ENCODE data around the gene HSD17B14.
"Not testable (repeated sequence)": the region's sequence is repeated elsewhere in the genome, so short reads cannot be mapped to it uniquely, and the experiment has no call there.

The HSD17B14 gene

DNA sequence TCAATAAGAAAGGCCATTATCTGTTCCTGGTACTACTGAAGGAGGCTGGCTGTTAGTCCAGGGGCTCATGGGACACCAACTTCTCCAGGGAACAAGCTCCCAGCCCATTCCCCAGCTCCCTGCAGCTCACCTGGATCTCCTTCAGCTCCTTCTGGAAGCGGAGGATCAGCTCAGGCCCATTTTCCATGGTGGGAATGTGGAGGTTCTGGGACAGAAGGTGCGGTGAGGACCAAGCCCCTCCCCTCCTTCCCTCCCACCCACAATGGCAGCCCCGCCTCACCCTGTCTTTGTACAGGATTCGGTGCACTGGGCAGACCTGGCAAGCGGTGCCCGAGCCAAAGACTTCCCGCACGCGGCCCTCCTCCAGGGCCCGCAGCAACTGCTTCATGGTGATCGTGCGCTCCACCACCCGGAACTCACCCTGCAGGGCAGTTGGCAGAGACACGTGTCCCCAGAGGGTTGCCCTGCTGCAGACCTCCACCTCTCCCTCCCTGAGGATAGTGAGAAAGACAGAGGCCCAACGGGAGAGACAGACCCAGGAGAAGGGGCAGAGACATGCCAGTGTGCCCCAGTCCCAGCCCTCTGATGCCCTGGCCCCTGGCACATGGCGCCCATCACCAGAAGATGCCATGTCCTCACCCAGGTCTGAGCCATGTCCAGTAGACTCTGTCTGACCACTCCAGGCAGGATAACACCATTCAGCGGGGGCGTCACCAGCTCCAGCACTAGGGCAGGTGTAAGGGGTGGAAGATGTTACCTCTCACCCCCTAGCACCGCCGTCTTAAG is 39.8 kb downstream of the HSD17B14 start:
- DNase-seq = no peak

DNA sequence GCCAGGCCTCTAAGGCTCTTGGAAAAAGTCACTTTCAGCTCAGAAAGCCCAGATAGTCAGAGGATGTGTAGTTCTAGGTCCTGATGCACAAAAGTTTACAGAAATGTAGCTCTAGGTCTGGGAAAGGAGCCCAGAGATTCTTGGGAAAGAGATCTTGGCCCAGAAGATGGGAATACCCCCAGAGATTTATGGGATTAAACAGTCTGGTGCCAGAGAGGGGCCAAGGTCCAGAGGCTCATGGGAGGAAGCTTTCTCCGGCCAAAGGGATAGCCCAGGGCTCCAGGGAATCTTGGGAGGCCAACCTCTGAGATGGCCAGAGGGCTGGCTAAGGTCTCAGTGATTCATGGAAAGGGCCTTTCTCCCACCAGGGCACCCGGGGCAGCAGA is 40.6 kb downstream of the HSD17B14 start:
- DNase-seq = no peak

- DNase-seq = peak; percentile 87 to 97 (median 95)
Observed at GRCh38 chr19:48795055-48795684, 41.1 kb downstream of the HSD17B14 start.

DNA sequence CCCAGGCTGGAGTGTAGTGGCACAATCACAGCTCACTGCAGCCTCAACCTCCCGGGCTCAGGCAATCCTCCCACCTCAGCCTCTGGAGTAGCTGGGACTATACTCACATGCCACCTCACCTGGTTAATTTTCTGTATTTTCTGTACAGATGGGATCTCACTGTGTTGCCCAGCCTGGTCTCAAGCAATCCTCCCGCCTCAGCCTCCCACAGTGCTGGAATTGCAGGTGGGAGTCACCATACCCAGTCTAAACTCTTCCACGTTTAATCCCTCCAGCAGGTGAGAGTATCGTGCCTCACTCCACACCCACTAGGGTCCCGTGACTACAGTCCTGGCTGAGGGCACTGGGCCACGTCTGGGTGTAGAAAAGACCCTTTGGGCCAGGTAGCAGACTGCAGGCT is 42.0 kb downstream of the HSD17B14 start:
- DNase-seq = no peak

- no peak for DNase-seq
Observed at GRCh38 chr19:48793271-48793670, 43.0 kb downstream of the HSD17B14 start.

DNA sequence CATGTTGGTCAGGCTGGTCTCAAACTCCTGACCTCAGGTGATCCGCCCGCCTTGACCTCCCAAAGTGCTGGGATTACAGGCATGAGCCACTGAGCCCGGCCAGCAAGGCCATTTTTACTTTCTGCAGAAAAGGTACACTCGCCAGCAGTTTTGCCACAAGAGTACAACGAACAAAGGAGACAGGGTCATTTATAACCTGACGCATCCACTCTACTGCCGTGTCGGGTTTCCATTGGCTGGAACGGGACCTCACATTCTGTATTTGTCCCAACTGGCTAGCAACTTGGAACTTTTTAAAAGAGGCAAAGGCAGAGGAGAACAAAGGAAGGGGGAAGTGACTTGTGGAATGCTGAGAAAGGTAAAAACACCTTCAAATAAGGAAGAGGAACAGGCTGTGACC is 49.0 kb downstream of the HSD17B14 start:
- DNase-seq = not testable (repeated sequence)

- DNase-seq = not testable (repeated sequence)
Observed at GRCh38 chr19:48786422-48786821, 49.9 kb downstream of the HSD17B14 start.

DNA sequence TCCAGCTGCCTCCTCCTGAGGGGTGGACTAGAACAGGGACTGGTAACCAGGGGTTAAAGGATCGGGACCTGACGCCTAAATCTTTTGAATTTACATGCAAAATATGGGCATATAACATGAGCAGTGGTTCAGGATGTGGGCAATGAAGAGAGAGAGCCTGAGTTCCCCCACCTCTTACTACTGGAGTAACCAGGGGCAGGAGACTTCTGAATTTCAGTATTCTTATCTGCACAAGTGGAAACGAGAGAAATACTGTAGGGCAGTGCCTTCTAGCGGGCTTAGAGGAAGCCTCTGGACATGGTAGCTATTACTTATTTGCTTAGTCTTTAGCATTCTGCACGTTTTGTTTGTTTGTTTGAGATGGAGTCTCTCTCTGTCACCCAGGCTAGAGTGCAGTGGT is 51.8 kb downstream of the HSD17B14 start:
- DNase-seq = no peak

DNA sequence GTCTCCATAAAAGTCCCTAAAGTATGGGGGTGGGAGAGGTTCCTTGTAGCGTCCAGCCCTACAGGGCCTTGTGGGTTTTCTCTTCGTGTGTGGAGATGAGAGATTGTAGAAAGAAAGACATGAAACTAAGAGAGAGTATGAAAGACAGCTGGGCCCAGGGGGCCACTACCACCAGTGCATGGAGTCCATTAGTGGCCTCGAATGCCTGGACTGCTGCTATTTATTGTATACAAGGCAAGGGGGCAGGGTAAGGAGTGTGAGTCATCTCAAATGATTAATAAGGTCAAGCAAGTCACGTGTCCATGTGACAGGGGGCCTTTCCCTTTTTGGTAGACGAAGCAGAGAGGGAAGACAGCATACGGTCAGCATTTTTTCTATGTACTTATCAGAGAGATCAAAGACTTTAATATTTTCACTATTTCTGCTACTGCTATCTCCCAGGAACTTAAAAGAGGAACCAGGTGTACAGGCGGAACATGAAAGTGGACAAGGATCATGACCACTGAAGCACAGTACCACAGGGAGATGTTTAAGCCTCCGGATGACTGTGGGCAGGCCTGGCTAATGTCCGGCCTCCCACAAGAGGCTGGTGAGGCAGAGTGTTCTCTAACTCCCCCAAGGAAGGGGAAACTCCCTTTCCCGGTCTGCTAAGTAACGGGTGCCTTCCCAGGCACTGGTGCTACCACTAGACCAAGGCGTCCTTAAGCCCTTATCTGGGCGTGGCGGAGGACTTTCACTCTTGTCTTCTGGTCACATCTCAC is 55.5 kb downstream of the HSD17B14 start:
- DNase-seq = no peak

- no peak for DNase-seq
Observed at GRCh38 chr19:48779636-48780035, 56.7 kb downstream of the HSD17B14 start.

GRCh38 chr19:48777720-48778119 is 58.6 kb downstream of the HSD17B14 start:
- DNase-seq = no peak

- DNase-seq = no peak
Observed at GRCh38 chr19:48777139-48777538, 59.2 kb downstream of the HSD17B14 start.

DNA sequence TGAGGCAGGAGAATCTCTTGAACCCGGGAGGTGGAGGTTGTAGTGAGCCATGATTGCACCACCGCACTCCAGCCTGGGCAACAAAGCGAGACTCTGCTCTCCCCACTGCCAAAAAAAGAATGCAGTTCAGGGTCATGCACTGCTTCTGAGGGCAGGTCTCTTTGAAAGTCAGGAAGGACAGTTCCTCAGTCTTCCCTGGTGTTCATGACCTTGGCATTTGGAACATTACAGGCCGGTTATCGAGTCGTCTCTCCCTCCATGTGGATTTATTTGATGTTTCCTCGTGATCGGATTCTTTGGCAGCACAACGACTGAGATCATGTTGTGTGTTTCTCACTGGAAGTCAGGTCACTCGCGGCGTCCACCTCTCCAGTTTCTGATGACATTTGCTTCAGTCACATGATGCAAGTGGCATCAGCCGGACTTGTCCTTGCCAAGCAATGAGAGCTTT is 63.8 kb downstream of the HSD17B14 start:
- no peak for DNase-seq

DNA sequence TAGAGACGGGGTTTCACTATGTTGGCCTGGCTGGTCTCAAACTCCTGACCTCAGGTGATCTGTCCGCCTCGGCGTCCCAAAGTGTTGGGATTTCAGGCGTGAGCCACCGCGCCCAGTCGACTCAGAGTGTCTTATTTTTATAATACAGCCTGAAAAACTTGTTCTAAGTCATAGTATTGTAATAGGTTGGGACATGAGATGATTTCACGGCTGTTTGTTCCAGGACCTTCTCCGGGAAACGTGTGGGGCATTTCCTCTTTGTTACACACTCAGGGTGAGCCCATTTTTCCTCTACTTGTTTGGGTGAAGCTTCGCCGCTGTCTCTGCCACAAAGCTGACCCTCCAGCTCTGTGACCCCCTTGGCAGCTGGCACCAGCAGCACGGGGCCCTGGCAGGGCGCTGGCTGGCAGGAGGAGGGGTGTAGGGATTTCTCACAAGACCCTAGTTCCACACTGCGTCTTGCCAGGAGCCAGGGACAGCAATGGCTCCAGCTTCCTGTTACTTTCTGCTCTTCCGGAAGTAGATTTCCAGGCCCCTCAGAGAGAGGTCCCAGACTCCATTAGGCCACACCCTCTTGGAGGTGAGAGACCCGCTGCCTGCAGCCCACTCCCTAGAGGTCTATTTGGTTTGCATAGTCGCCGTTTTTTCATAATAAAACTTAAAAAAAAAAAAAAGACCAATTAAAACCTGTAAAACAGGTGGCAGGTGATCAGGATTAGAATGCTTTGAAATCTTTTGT is 65.4 kb downstream of the HSD17B14 start:
- DNase-seq = no peak

DNA sequence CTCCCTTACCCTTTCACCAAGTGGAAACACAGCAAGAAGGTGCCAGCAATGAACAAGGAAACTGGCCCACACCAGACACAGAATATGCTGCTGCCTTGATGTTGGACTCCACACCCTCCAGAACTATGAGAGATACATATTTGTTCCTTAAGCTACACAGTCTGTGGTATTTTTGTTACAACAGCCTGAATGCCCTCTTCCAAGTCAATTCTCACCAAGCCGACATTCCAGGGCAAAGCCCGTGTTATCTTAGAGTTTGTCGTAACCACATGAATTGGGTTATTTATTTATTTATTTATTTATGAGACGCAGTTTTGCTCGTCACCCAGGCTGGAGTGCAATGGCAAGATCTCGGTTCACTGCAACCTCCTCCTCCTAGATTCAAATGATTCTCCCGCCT is 66.0 kb downstream of the HSD17B14 start:
- DNase-seq = no peak

GRCh38 chr19:48768994-48769713 is 67.1 kb downstream of the HSD17B14 start:
- peak in 1 of 3 experiments; percentile 23 for DNase-seq

DNA sequence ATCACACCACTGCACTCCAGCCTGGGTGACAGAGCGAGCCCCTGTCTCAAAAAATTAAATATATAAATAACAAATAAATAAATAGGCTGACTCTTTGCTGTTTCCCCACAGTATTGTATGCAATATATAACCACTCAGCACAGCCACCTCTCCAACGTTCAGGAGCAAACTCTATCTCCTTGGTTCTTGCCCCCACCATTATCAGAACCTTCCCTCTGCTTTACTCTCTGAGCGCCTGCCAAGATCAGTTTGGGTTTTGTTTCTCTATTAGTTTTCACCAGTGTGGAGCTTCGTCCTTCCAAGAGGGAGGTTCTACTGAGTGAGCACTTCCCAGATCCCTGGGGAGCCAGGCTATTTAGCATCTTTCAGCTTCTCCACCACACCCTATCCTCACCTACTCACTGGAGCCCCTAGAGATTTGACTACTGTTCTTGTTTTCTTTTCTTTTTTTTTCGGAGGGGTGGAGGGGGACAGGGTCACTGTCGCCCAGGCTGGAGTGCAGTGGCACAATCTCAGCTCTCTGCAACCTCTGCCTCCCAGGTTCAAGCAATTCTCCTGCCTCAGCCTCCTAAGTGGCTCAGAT is 68.0 kb downstream of the HSD17B14 start:
- peak in 1 of 3 experiments; percentile 46 for DNase-seq

GRCh38 chr19:48765816-48766215 is 70.5 kb downstream of the HSD17B14 start:
- not testable (repeated sequence) for DNase-seq

Data from NCI-H1417 (cell line).